Spleen (tissue), 7 donors: ENCODE measurements around the gene IL34.

Source experiments
- POLR2A ChIP-seq, 3 donors: fragments of 450-650 bp; IDR thresholded peaks; one replicate each; pipeline ENCODE4 v1.5.1; 2017; ENCODE audit warnings: antibody characterized with exemption in 3 of 3, mild to moderate bottlenecking in 1 of 3
- POLR2AphosphoS5 ChIP-seq, 3 donors: sonication (generic); formaldehyde crosslinking; IDR thresholded peaks; one replicate each; pipeline ENCODE4 v1.5.1; 2017; ENCODE audit warnings: antibody characterized with exemption in 3 of 3
- TF ChIP-seq, protein P1 (sequence below), 11 experiments: fragments of 200-600 bp in 7 of 11; fragments of 450-650 bp in 4 of 11; sonication (generic) in 4 of 11; IDR thresholded peaks in 8 of 11; conservative IDR thresholded peaks in 3 of 11; 1 replicate in 7 of 11; 2 replicates in 4 of 11; pipeline versions ENCODE4 v1.4.0 to v1.8.0; 2016 to 2021; ENCODE audit warnings: antibody characterized with exemption in 11 of 11, inconsistent platforms in 4 of 11, mild to moderate bottlenecking in 1 of 11
- donor health status: DM: no; HTN: no; CAD: no; lungs with moderate emphysema.
- donor health status: DM: no; HTN: no; CAD: no.
- donor health status: DM: no; HTN: no; CAD: no.

- TF ChIP-seq, protein P1, sequence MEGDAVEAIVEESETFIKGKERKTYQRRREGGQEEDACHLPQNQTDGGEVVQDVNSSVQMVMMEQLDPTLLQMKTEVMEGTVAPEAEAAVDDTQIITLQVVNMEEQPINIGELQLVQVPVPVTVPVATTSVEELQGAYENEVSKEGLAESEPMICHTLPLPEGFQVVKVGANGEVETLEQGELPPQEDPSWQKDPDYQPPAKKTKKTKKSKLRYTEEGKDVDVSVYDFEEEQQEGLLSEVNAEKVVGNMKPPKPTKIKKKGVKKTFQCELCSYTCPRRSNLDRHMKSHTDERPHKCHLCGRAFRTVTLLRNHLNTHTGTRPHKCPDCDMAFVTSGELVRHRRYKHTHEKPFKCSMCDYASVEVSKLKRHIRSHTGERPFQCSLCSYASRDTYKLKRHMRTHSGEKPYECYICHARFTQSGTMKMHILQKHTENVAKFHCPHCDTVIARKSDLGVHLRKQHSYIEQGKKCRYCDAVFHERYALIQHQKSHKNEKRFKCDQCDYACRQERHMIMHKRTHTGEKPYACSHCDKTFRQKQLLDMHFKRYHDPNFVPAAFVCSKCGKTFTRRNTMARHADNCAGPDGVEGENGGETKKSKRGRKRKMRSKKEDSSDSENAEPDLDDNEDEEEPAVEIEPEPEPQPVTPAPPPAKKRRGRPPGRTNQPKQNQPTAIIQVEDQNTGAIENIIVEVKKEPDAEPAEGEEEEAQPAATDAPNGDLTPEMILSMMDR (IDR thresholded peaks at IDR 0.05 in 8 of 11, conservative IDR thresholded peaks at IDR 0.05 in 3 of 11), result no peak
- TF ChIP-seq POLR2A (IDR thresholded peaks at IDR 0.05) (no peak), POLR2AphosphoS5 (IDR thresholded peaks at IDR 0.05) (no peak)
Observed at GRCh38 chr16:70649300-70649699, 2.9 kb downstream of the IL34 start.
